DOHH2 (cell line): ENCODE results near the gene MARS1.
A peak's percentile ranks its signal among the peaks of the same experiment; 100 is the strongest.

ENCODE experiments used
- H3F3A ChIP-seq: fragments of 200-600 bp; sonication (generic), shearing (Covaris generic); 2 replicates; pipeline ENCODE4 v1.6.0; 2016; ENCODE audit warnings: antibody characterized with exemption, mild to moderate bottlenecking; ENCODE audit not compliant: control insufficient read depth, insufficient read depth
- H3K27ac ChIP-seq: fragments of 200-600 bp; sonication (generic); 2 replicates; pipeline ENCODE4 v1.5.1; 2014; ENCODE audit warnings: low read depth, mild to moderate bottlenecking, low read length, moderate library complexity
- H3K27me3 ChIP-seq: fragments of 200-600 bp; sonication (generic); 2 replicates; pipeline ENCODE4 v1.6.1; 2014; ENCODE audit warnings: mild to moderate bottlenecking, low read length, mixed read lengths; ENCODE audit not compliant: control insufficient read depth
- H3K36me3 ChIP-seq: fragments of 200-600 bp; sonication (generic); 2 replicates; pipeline ENCODE4 v1.6.1; 2014; ENCODE audit warnings: mild to moderate bottlenecking, low read length, moderate library complexity, mixed read lengths; ENCODE audit not compliant: control insufficient read depth
- H3K4me1 ChIP-seq: fragments of 200-600 bp; sonication (generic); 2 replicates; pipeline ENCODE4 v1.6.1; 2014; ENCODE audit warnings: mild to moderate bottlenecking, low read length, mixed read lengths; ENCODE audit not compliant: control insufficient read depth
- H3K4me2 ChIP-seq: fragments of 200-600 bp; sonication (generic); 2 replicates; pipeline ENCODE4 v1.6.0; 2014; ENCODE audit warnings: mild to moderate bottlenecking, low read length, moderate library complexity
- H3K4me3 ChIP-seq: fragments of 200-600 bp; sonication (generic); 2 replicates; pipeline ENCODE4 v1.5.1; 2014; ENCODE audit warnings: mild to moderate bottlenecking, low read length, mixed read lengths
- H3K79me2 ChIP-seq: fragments of 200-600 bp; sonication (generic); 2 replicates; pipeline ENCODE4 v1.6.1; 2014; ENCODE audit warnings: mild to moderate bottlenecking, low read length, mixed read lengths; ENCODE audit not compliant: control insufficient read depth
- H3K9me2 ChIP-seq: fragments of 200-600 bp; sonication (generic); replicated peaks from 2 replicates; pipeline ENCODE4 v1.6.1; 2014; ENCODE audit warnings: mild to moderate bottlenecking, low read length, mixed read lengths; ENCODE audit not compliant: control insufficient read depth
- H3K9me3 ChIP-seq: fragments of 200-600 bp; sonication (generic); 2 replicates; pipeline ENCODE4 v1.6.1; 2014; ENCODE audit warnings: antibody characterized with exemption, low read length, mixed read lengths; ENCODE audit not compliant: control insufficient read depth, insufficient read depth
- H4K20me1 ChIP-seq: fragments of 200-600 bp; sonication (generic); 2 replicates; pipeline ENCODE4 v1.6.0; 2014; ENCODE audit warnings: low read depth, mild to moderate bottlenecking, antibody characterized with exemption, low read length, moderate library complexity; ENCODE audit not compliant: control insufficient read depth, insufficient read depth
- CTCF ChIP-seq: fragments of 200-600 bp; sonication (generic); IDR thresholded peaks from one replicate; pipeline ENCODE4 v1.5.1; 2014; ENCODE audit warnings: antibody characterized with exemption, mild to moderate bottlenecking, low read depth, low read length; ENCODE audit not compliant: poor library complexity, severe bottlenecking
- EZH2phosphoT487 ChIP-seq: fragments of 200-600 bp; sonication (generic); IDR thresholded peaks from 2 replicates; pipeline ENCODE4 v1.6.1; 2017; ENCODE audit warnings: borderline replicate concordance, mild to moderate bottlenecking, antibody characterized with exemption, low read length, moderate library complexity, mixed read lengths

The MARS1 gene

GRCh38 chr12:57548013-57548315 is 60.1 kb downstream of the MARS1 start:
- Histone ChIP-seq H3F3A (peaks cover 9% of the 10 kb centered on the region), H3K27ac (no peak overlapping the region), H3K36me3 (peaks cover 17% of the 10 kb centered on the region), H3K9me2 (no peaks in the 10 kb centered on the region), H4K20me1 (no peaks in the 10 kb centered on the region), H3K4me3 (no peak overlapping the region), H3K4me2 (peak overlapping the region; percentile 90), H3K9me3 (no peaks in the 10 kb centered on the region), H3K4me1 (peaks cover 35% of the 10 kb centered on the region), H3K27me3 (peaks cover 8% of the 10 kb centered on the region; the same call in 1 of the 2 replicates), H3K79me2 (peaks cover 31% of the 10 kb centered on the region)
- TF ChIP-seq CTCF (no peak), EZH2phosphoT487 (no peak)

DNA sequence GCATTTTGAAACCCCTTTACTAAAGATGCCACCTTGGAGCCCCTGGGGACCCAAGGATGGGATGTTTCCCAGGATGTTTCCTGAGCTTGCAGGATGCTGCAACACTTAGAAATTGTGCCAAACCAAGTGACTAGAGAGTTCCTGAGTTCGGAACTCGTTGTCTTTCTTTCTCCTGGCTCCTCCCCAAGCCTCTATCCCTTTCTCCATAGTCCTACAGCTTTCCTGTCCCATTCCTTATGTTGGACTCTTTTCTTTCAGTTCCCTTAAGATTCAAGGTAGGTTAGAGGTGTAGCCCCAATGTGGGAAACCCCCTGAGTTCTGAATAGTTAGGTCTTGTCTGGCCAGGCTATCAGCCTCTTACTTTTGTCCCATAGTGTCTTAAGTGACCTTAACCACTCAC is 60.6 kb downstream of the MARS1 start:
- Histone ChIP-seq H3K9me3 (no peaks in the 10 kb centered on the region), H3K27me3 (peaks cover 14% of the 10 kb centered on the region; the same call in 1 of the 2 replicates), H3F3A (peaks cover 9% of the 10 kb centered on the region), H3K4me1 (peaks cover 35% of the 10 kb centered on the region), H3K4me2 (no peak overlapping the region), H3K27ac (no peak overlapping the region), H4K20me1 (no peaks in the 10 kb centered on the region), H3K4me3 (no peak overlapping the region), H3K9me2 (no peaks in the 10 kb centered on the region), H3K36me3 (peaks cover 17% of the 10 kb centered on the region), H3K79me2 (peaks cover 30% of the 10 kb centered on the region)
- TF ChIP-seq CTCF (no peak), EZH2phosphoT487 (no peak)

DNA sequence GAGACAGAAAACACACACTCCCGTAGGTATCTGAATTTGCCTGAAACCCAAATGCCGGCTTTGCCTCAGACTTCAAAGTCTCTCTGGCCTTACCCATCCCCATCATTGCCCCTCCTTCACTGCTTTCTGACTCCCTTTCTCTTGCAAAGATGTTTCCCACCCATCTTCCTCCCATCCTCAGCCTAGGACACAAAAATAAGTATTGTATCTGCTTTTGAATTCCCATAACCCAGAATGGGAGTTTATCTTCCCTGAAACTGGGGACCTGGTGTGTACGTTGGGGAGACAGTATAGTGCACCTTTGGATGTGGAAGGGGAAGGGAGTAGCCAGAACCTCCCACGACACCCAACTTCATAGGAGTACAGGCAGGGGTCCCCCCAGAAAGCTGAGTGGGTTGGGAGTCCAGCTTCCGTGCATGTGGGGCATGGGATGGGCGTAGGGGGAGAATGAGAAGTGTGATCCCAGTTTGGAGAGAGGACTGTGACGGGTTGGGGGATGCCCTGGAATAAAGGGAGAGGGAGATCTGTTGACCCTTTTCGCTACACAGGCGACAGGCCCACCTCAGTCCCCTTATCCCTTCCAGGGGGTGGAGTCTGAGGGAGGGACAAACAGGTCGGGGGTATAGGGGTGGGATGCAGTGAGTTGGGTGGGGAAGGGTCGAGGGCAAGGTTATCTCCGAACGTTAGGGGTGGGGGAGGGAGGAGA is 61.5 kb downstream of the MARS1 start:
- no peak for TF ChIP-seq EZH2phosphoT487
- TF ChIP-seq CTCF: no peak
- Histone ChIP-seq H3K36me3 (peaks cover 14% of the 10 kb centered on the region), H3K4me3 (peak overlapping the region; percentile 57), H3K9me2 (no peaks in the 10 kb centered on the region), H3K9me3 (no peaks in the 10 kb centered on the region), H3K27me3 (peaks cover 20% of the 10 kb centered on the region), H3K79me2 (peaks cover 24% of the 10 kb centered on the region), H3K4me2 (peak overlapping the region; percentile 64), H3F3A (peaks cover 5% of the 10 kb centered on the region), H3K27ac (no peak overlapping the region), H4K20me1 (no peaks in the 10 kb centered on the region), H3K4me1 (peaks cover 35% of the 10 kb centered on the region)
